Esophagus muscularis mucosa (tissue), 3 donors: ENCODE measurements around the gene GABRG2.

Experiments
- POLR2A ChIP-seq: fragments of 450-650 bp; IDR thresholded peaks from one replicate; pipeline ENCODE4 v1.6.1; 2017; ENCODE audit warnings: antibody characterized with exemption, moderate library complexity, mild to moderate bottlenecking, low read depth
- TF ChIP-seq, protein P1 (sequence below), 3 experiments: fragments of 200-600 bp in 2 of 3; fragments of 450-650 bp in 1 of 3; sonication (generic) in 2 of 3; IDR thresholded peaks; one replicate each; pipeline ENCODE4 v1.5.1; 2017 to 2019; ENCODE audit warnings: antibody characterized with exemption in 3 of 3, mild to moderate bottlenecking in 2 of 3, moderate library complexity in 1 of 3

DNA sequence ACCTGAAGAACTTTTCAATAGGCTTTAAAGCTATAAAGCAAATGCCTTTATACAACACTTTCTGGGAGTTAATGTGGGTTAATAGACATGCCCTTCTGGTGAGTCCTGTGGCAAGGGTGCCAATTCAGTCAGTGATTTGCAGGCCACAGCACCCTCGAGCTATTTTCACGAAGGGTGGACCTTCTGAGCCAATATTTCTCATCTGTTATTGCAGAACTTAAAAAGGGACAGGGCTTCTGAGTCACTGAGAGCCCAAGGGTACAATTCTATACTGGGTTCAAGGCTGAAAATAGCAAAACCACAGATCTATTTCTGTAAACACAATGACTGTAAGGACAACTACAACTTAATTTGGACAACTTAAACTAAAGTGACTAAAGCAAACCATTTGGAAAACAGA is 92.8 kb downstream of the GABRG2 start:
- TF ChIP-seq, protein P1, sequence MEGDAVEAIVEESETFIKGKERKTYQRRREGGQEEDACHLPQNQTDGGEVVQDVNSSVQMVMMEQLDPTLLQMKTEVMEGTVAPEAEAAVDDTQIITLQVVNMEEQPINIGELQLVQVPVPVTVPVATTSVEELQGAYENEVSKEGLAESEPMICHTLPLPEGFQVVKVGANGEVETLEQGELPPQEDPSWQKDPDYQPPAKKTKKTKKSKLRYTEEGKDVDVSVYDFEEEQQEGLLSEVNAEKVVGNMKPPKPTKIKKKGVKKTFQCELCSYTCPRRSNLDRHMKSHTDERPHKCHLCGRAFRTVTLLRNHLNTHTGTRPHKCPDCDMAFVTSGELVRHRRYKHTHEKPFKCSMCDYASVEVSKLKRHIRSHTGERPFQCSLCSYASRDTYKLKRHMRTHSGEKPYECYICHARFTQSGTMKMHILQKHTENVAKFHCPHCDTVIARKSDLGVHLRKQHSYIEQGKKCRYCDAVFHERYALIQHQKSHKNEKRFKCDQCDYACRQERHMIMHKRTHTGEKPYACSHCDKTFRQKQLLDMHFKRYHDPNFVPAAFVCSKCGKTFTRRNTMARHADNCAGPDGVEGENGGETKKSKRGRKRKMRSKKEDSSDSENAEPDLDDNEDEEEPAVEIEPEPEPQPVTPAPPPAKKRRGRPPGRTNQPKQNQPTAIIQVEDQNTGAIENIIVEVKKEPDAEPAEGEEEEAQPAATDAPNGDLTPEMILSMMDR (IDR thresholded peaks at IDR 0.05) = no peak
- no peak for TF ChIP-seq POLR2A
